ENCODE data around the gene PPM1J. TPM values are rescaled to one million over a fixed set of nuclear protein-coding genes. Genes with fewer than 3 reads are reported as not detected.

PPM1J gene
- total RNA-seq, 1 donor from 2014 or later: 5.4 TPM

- Histone ChIP-seq H3K9me3 (replicated peaks) (no peaks in the 10 kb centered on the region), H3K27ac (replicated peaks) (peak within 1 kb of the TSS; percentile 99), H3K4me1 (peaks cover 57% of the 10 kb centered on the region), H3K27me3 (ENCODE audit: low read depth) (no peaks in the 10 kb centered on the region), H3K36me3 (peaks cover 15% of the 10 kb centered on the region), H3K4me3 (peak within 1 kb of the TSS; percentile 99)
- DNase-seq: peak; percentile 80
- no peak for TF ChIP-seq CTCF (IDR thresholded peaks at IDR 0.05; ENCODE audit: borderline replicate concordance)
- intact Hi-C loops (cut with micrococcal nuclease): loop anchor here (5.0 kb wide), 1 partner anchor 89 kb away; the partner anchor contains the start of genes CAPZA1 and ST7L
Observed at GRCh38 chr1:112706505-112707220, 8.5 kb downstream of the PPM1J start, which contains the start of gene RHOC. Gene RHOC (minus strand): TSS chr1:112707127. CDS start chr1:112703799, 3,328 bp downstream.

GRCh38 chr1:112704934-112705627 lies 10.1 kb downstream of the PPM1J start:
- H3K36me3 ChIP-seq: peaks cover 22% of the 10 kb centered on the region
- H3K4me1 ChIP-seq: peaks cover 73% of the 10 kb centered on the region
- peak overlapping the region; percentile 99 for H3K4me3 ChIP-seq
- TF ChIP-seq CTCF (IDR thresholded peaks at IDR 0.05; ENCODE audit: borderline replicate concordance): no peak
- no peaks in the 10 kb centered on the region for H3K9me3 ChIP-seq (replicated peaks)
- DNase-seq: peak; percentile 90
- no peaks in the 10 kb centered on the region for H3K27me3 ChIP-seq (ENCODE audit: low read depth)
- H3K27ac ChIP-seq (replicated peaks): peak overlapping the region; percentile 99
- intact Hi-C loops (cut with micrococcal nuclease): loop anchor here (5.0 kb wide), 2 partner anchors 88 to 308 kb away; partner anchors contain the start of genes CAPZA1, CTTNBP2NL and ST7L

- no peaks in the 10 kb centered on the region for H3K9me3 ChIP-seq (replicated peaks)
- H3K27ac ChIP-seq (replicated peaks): peak overlapping the region; percentile 99
- peaks cover 27% of the 10 kb centered on the region for H3K36me3 ChIP-seq
- peak overlapping the region; percentile 99 for H3K4me3 ChIP-seq
- H3K4me1 ChIP-seq: peaks cover 79% of the 10 kb centered on the region
- intact Hi-C loops (cut with micrococcal nuclease): loop anchor here (5.0 kb wide), 1 partner anchor 307 kb away; the partner anchor contains the start of gene CTTNBP2NL
- DNase-seq: no peak
- no peak for TF ChIP-seq CTCF (IDR thresholded peaks at IDR 0.05; ENCODE audit: borderline replicate concordance)
- H3K27me3 ChIP-seq (ENCODE audit: low read depth): no peaks in the 10 kb centered on the region
Observed at GRCh38 chr1:112704391-112704933, 10.7 kb downstream of the PPM1J start.

- H3K27ac ChIP-seq (replicated peaks): peak overlapping the region; percentile 99
- H3K36me3 ChIP-seq: peaks cover 30% of the 10 kb centered on the region
- no peak for DNase-seq
- peaks cover 86% of the 10 kb centered on the region for H3K4me1 ChIP-seq
- intact Hi-C loops (cut with micrococcal nuclease): loop anchor here (5.0 kb wide), 1 partner anchor 306 kb away; the partner anchor contains the start of gene CTTNBP2NL
- no peaks in the 10 kb centered on the region for H3K27me3 ChIP-seq (ENCODE audit: low read depth)
- H3K9me3 ChIP-seq (replicated peaks): no peaks in the 10 kb centered on the region
- peak overlapping the region; percentile 99 for H3K4me3 ChIP-seq
- no peak for TF ChIP-seq CTCF (IDR thresholded peaks at IDR 0.05; ENCODE audit: borderline replicate concordance)
Observed at GRCh38 chr1:112703706-112704105, 11.4 kb downstream of the PPM1J start.

All from left ventricle myocardium inferior (tissue), 1 donor.